H7 (cell line): Measurements from ENCODE around the gene PSMF1. TPM values are rescaled to one million over a fixed set of nuclear protein-coding genes. Genes with fewer than 3 reads are reported as not detected.

Source experiments
- DNase-seq: peaks from one replicate; pipeline ENCODE4 v3.0.0; 2012
- H3K27me3 ChIP-seq: 2 replicates; pipeline ENCODE4 v1.6.0; 2011; ENCODE audit warnings: mild to moderate bottlenecking, low read length; ENCODE audit not compliant: control insufficient read depth, insufficient read depth
- H3K36me3 ChIP-seq: replicated peaks from 2 replicates; pipeline ENCODE4 v1.5.1; 2011; ENCODE audit warnings: low read length; ENCODE audit not compliant: control insufficient read depth, insufficient read depth
- H3K4me3 ChIP-seq: 2 replicates; pipeline ENCODE4 v1.5.1; 2011; ENCODE audit warnings: low read depth, mild to moderate bottlenecking, control low read depth, low read length, moderate library complexity; ENCODE audit not compliant: insufficient read depth
- total RNA-seq: library from RNA; depleted of rRNA; stranded (reverse); fragments of >200 nt; shearing (Covaris generic); gene quantifications from 2 replicates; pipeline ENCODE4 v1.2.3, GENCODE V29; 2014

Gene PSMF1
- total RNA-seq, 1 experiment from 2014 or later = 36.8 TPM

DNA sequence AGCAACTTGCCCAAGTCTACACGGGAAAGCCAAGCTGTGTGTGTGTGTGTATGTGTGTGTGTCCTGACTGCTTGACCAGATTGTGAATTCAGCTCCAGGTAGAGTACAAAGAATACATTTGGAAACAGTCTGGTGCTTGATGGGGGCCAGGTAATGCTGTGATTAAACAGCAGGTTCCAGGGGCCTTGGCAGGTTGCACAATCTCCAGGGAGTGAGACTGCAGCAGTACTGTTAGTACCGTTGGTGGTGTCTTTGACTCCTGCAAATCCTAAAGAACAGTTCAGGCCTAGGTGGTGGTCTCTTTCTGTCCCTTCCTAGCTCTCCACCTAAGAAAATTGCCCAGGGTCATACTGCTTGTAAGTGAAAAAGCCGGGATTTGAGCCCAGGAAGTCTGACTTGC lies 11.2 kb upstream of the PSMF1 start:
- DNase-seq = no peak
- Histone ChIP-seq H3K4me3 (no peak overlapping the region), H3K27me3 (no peaks in the 10 kb centered on the region), H3K36me3 (no peaks in the 10 kb centered on the region)

DNA sequence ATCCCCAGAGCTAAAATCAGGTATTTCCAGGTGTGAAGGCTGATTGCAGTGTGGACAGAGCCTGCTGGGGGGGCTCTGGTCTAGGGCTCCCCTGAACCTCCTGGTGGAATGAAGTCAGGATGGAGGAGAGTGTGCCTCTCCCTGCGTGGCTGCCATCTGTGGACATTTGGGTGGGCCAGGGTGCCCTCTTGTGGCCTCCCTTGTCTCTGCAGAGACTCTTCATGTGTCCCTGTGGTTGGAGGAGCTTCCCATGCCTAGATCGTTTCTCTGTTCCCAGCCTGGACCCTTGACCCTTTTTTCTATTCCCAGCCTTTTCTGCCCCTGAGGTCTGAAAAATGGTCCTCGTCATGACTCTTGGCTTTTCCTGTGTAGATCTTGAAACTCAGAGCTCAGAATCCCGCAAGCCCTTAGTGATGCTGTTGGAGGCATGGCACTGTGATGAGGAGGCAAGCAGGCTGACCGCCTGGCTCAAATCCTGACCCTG lies 9.9 kb upstream of the PSMF1 start:
- peak; percentile 67 for DNase-seq
- Histone ChIP-seq H3K27me3 (no peaks in the 10 kb centered on the region), H3K4me3 (no peak overlapping the region), H3K36me3 (no peaks in the 10 kb centered on the region)

GRCh38 chr20:1112908-1113307 lies 5.5 kb upstream of the PSMF1 start:
- no peak for DNase-seq
- no peaks in the 10 kb centered on the region for H3K27me3 ChIP-seq
- no peak overlapping the region for H3K4me3 ChIP-seq
- no peaks in the 10 kb centered on the region for H3K36me3 ChIP-seq

DNA sequence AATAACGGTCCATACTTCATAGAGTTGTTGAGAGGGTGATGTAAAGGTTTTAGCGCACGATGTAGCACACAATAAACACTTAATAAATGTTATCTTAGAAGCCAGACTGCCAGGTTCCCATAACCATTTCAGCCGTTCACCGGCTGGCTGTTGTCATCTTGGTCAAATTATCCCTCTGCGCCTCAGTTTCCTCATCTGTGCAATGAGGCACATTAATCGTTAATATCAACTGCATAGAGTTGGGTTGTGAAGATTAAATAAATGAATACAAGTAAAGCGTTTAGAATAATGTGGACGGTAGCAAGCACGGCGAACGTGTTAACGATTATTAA lies 432 bp upstream of the PSMF1 start:
- Histone ChIP-seq H3K4me3 (peak overlapping the region; percentile 22), H3K27me3 (no peaks in the 10 kb centered on the region), H3K36me3 (peaks cover 5% of the 10 kb centered on the region)
- no peak for DNase-seq

DNA sequence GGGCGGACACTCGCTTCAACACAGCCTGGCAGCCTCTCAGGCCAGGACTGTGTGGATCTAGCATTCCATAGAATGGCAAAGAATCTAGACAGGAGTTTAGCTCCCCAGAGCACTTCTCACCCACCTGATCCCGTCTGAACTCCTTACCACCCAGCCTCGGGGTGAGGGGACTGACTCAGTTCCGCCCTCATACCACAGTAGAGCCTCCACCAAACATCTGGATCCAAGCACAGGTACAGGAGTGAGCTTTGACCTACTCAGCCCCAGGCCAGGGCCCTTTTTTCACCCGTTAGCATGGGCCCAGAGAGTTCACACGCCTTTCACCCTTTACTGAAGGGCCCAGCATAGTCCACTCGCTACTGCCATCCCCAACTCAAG lies 715 bp downstream of the PSMF1 start:
- peak overlapping the region; percentile 98 for H3K4me3 ChIP-seq
- DNase-seq = peak; percentile 29
- H3K27me3 ChIP-seq = no peaks in the 10 kb centered on the region
- peaks cover 5% of the 10 kb centered on the region for H3K36me3 ChIP-seq

GRCh38 chr20:1119524-1119923 lies 1.1 kb downstream of the PSMF1 start:
- Histone ChIP-seq H3K27me3 (no peaks in the 10 kb centered on the region), H3K36me3 (peaks cover 5% of the 10 kb centered on the region), H3K4me3 (peak overlapping the region; percentile 98)
- no peak for DNase-seq

DNA sequence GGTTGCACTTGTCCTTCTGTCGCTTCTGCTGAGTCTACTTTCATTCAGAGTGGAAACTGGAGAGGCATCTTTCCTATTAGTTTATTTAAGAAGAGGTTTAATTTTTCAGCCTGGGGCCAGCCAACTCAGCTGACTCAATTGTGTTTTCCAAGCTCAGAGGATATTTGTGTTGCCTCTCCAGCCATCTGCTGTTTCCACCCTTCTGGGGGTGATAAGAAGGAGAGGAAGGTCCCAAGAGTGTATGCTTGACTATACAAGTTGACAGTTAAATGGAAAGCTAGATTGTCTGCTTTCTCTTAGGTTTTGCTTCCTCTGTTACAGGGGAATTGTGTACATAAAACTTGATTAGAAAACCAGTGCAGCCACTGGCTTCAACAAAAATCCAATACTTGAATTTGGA lies 3.0 kb downstream of the PSMF1 start:
- Histone ChIP-seq H3K27me3 (no peaks in the 10 kb centered on the region), H3K4me3 (no peak overlapping the region), H3K36me3 (peaks cover 17% of the 10 kb centered on the region)
- no peak for DNase-seq

- no peak overlapping the region for H3K4me3 ChIP-seq
- H3K27me3 ChIP-seq = no peaks in the 10 kb centered on the region
- DNase-seq = no peak
- H3K36me3 ChIP-seq = peaks cover 22% of the 10 kb centered on the region
Measured at GRCh38 chr20:1122388-1123315, 4.2 kb downstream of the PSMF1 start.

- Histone ChIP-seq H3K36me3 (peaks cover 23% of the 10 kb centered on the region), H3K4me3 (no peak overlapping the region), H3K27me3 (no peaks in the 10 kb centered on the region)
- no peak for DNase-seq
Measured at GRCh38 chr20:1123666-1124065, 5.3 kb downstream of the PSMF1 start.

DNA sequence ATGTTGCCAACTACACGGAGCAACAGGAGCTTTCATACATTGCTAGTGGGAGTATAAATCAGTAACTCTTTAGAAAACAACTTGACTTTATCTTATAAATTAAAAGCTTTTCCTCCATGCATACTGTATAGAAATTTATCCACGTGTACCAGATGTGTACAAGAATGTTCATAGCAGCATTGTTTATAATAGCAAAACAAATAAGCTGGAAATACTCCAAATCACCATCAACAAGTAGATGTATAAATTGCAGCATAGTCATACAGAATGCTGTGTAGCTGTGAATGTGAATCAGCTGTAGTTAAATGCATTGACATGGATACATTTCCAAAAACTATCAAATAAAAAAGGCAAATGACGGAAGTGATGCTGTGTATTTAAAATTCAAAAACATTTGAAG lies 6.0 kb downstream of the PSMF1 start:
- DNase-seq = no peak
- H3K27me3 ChIP-seq = no peaks in the 10 kb centered on the region
- no peak overlapping the region for H3K4me3 ChIP-seq
- peaks cover 27% of the 10 kb centered on the region for H3K36me3 ChIP-seq

DNA sequence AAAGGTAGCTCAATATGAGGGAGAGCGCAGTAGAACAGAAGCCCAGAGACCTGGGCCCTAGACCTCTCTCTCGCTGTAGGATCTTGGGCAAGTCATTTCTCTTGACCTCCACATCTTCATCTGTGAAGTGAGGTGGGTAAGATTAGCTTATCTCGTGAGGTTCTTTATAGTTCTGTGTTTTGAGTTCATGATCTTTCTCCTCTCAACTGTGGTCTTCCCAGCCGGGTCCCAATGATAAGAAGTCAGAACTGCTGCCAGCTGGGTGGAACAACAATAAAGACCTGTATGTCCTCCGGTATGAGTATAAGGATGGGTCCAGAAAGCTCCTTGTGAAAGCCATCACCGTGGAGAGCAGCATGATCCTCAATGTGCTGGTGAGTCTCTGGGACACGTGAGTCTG lies 6.9 kb downstream of the PSMF1 start:
- Histone ChIP-seq H3K36me3 (peaks cover 25% of the 10 kb centered on the region), H3K4me3 (no peak overlapping the region)

DNA sequence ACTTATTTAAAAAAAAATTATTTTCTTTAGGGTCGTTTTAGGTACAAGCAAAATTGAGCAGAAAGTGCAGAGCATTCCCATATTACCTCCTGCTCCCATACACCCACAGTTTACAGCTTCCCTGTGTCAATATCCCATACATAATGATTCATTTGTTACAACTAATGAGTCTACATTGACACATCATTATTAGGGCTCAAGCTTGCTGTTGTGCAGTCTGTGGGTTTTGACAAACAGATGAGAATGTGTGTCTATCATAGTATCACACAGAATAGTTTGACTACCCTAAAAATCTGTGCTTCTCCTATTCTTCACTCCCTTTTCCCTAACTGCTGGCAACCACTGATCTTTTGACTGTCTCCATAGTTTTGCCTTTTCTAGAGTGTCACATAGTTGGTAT lies 9.4 kb downstream of the PSMF1 start:
- H3K27me3 ChIP-seq = no peaks in the 10 kb centered on the region
- no peak for DNase-seq
- peaks cover 27% of the 10 kb centered on the region for H3K36me3 ChIP-seq
- no peak overlapping the region for H3K4me3 ChIP-seq

More for the DNA sequence above, 6.9 kb downstream of the PSMF1 start:
- DNase-seq = no peak
- no peaks in the 10 kb centered on the region for H3K27me3 ChIP-seq

DNA sequence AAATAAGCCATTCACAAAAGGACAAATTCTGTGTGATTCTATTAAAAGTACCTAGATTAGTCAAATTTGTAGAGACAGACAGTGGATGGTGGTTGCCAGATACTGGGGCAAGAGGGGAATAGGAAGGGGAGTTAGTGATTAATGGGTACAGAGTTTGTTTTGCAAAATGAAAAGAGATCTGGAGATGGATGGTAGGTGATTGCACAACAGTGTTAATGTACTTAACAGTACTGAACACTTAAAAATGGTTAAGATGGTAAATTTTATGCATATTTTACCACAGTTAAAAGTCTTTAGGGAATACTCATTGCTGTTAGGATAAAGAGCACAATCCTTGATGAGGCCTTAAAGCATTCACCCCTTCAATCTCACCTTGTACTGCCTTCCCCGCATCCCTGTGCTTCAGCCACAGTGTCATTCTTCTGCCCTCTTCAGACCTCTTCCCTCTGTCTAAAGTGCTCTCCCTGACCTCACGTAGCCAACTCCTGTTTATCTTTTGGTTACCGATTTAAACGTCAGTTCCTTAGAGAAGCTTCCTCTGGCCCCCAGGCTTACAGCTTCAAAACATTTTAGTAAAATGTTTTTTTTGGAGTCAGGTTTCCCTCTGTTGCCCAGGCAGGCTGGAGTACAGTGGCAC lies 11.8 kb downstream of the PSMF1 start:
- Histone ChIP-seq H3K4me3 (no peak overlapping the region), H3K36me3 (peaks cover 31% of the 10 kb centered on the region)
- no peak for DNase-seq

DNA sequence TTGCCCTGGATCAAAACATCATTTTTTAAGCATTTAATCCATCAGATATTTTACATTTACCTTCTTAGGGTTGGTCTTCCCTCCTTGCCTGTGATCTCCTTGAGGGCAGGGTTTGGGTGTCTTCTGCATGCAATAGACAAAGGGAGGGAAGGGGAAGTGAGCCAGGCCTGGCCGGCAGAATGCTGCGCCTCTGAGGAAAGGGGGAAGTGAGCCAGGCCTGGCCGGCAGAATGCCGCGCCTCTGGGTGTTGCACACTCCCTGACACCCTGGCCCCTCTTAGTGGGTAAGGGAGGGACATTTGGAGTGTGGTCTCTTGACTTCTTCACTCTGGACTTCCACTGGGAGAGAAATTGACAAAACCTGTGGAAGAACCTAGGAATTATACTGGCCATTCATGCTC lies 12.4 kb downstream of the PSMF1 start:
- H3K36me3 ChIP-seq = peaks cover 31% of the 10 kb centered on the region
- no peaks in the 10 kb centered on the region for H3K27me3 ChIP-seq
- no peak overlapping the region for H3K4me3 ChIP-seq
- no peak for DNase-seq

More for the DNA sequence above, 11.8 kb downstream of the PSMF1 start:
- no peaks in the 10 kb centered on the region for H3K27me3 ChIP-seq

- DNase-seq = no peak
- H3K36me3 ChIP-seq = peaks cover 30% of the 10 kb centered on the region
- H3K27me3 ChIP-seq = no peaks in the 10 kb centered on the region
- H3K4me3 ChIP-seq = no peak overlapping the region
Measured at GRCh38 chr20:1131354-1131753, 13.0 kb downstream of the PSMF1 start.
